ENCODE data around the gene PRB2. TPM values are rescaled to one million over a fixed set of nuclear protein-coding genes. Genes with fewer than 3 reads are reported as not detected.

PRB2 gene
- total and polyA plus RNA-seq, 9 of the 15 experiments (the other 6 are each of a cell fraction or from before 2014, with no cell fraction given) = not detected

GRCh38 chr12:11427341-11427740 lies 32.0 kb upstream of the PRB2 start:
- in situ Hi-C loops (cut with MboI) (no loop called here), intact Hi-C loops (cut with micrococcal nuclease) (no loop called here)
- no peak overlapping the region for H3K9ac ChIP-seq (ENCODE audit: insufficient read depth in 1 of 2, low read depth in 2 of 2, low read length in 2 of 2)
- no peaks in the 10 kb centered on the region for H3K9me3 ChIP-seq (replicated peaks; ENCODE audit: control insufficient read depth, insufficient read depth, low read depth, low read length)
- no peak overlapping the region for H3K4me2 ChIP-seq (ENCODE audit: insufficient read depth, low read length)
- H2AFZ ChIP-seq (ENCODE audit: low read depth, low read length) = no peak overlapping the region
- H3K4me3 ChIP-seq = no peak overlapping the region
- no peaks in the 10 kb centered on the region for H3K36me3 ChIP-seq (ENCODE audit: control insufficient read depth, insufficient read depth, low read length)
- no peak overlapping the region for H3K27ac ChIP-seq (ENCODE audit: extremely low read depth, low read depth, low read length)
- ChIA-PET POLR2A (interaction anchor here (0.8 kb wide), 1 partner anchor 26 kb away, joined by 3 read pairs; no protein-coding TSS in a partner anchor), CTCF (ENCODE audit: low intra/inter-chr PET ratio) (no interaction called here)
- FAIRE-seq (no peak), ATAC-seq (no peak), DNase-seq (ENCODE audit: extremely low read depth in 1 of 4, low spot score in 3 of 4) (no peak)
- no peaks in the 10 kb centered on the region for H3K27me3 ChIP-seq (ENCODE audit: control insufficient read depth in 2 of 2, insufficient read depth in 2 of 2, low read length in 2 of 2)
- H3K9me1 ChIP-seq (ENCODE audit: control insufficient read depth, insufficient read depth, low read length) = no peaks in the 10 kb centered on the region
- no peaks in the 10 kb centered on the region for H3K4me1 ChIP-seq (replicated peaks in 1 of 2; ENCODE audit: control insufficient read depth in 2 of 2, insufficient read depth in 2 of 2, low read length in 2 of 2)
- WGBS (ENCODE audit: insufficient coverage, low coverage, missing lambda C conversion rate) = 0% methylated on average over 1 of the region's 1 CpG
- H4K20me1 ChIP-seq (replicated peaks; ENCODE audit: control insufficient read depth, insufficient read depth, low read length) = no peaks in the 10 kb centered on the region
- no TSS peak for BruUV-seq (replicated peaks)
- H3K79me2 ChIP-seq (ENCODE audit: control insufficient read depth, insufficient read depth, low read length) = no peaks in the 10 kb centered on the region
- no peak for TF ChIP-seq DMBX1 (CRISPR knock-in tag; IDR thresholded peaks at IDR 0.05; ENCODE audit: borderline replicate concordance)
- TF ChIP-seq ARID1B (IDR thresholded peaks at IDR 0.05) = no peak
- TF ChIP-seq KAT7 (CRISPR knock-in tag; IDR thresholded peaks at IDR 0.05; ENCODE audit: borderline replicate concordance) = no peak
- no peak for TF ChIP-seq ATF7 (IDR thresholded peaks at IDR 0.05)
- TF ChIP-seq MCM2 (IDR thresholded peaks at IDR 0.05; ENCODE audit: low read depth) = no peak
- no peak for TF ChIP-seq ILF3 (IDR thresholded peaks at IDR 0.05; ENCODE audit: borderline replicate concordance)
- TF ChIP-seq EGR1 (conservative IDR thresholded peaks at IDR 0.05) = no peak
- TF ChIP-seq POLR2AphosphoS5 (IDR thresholded peaks at IDR 0.05; ENCODE audit: control insufficient read depth, insufficient read depth, low read depth, low read length) = no peak
- TF ChIP-seq MYBL2 (IDR thresholded peaks at IDR 0.05; ENCODE audit: low read depth) = no peak
- TF ChIP-seq MYBL2 (CRISPR knock-in tag; IDR thresholded peaks at IDR 0.05; ENCODE audit: borderline replicate concordance) = no peak
- no peak for TF ChIP-seq DDX20 (tag; IDR thresholded peaks at IDR 0.05; ENCODE audit: low read depth)
- TF ChIP-seq CHD4 (IDR thresholded peaks at IDR 0.05; ENCODE audit: insufficient read depth, insufficient replicate concordance, low read depth, low read length, poor library complexity, severe bottlenecking) = no peak
- TF ChIP-seq NRF1 (conservative IDR thresholded peaks at IDR 0.05 in 1 of 2, IDR thresholded peaks at IDR 0.05 in 1 of 2) = no peak

Data from K562 (cell line).